ENCODE measurements around the gene RPAP3.

Gene RPAP3

GRCh38 chr12:47717046-47717442, 11.2 kb upstream of the RPAP3 start:
- Mint-ChIP-seq H3K4me3 (no peak overlapping the region), H3K27ac (peak overlapping the region; percentile 79), H3K36me3 (peaks cover 22% of the 10 kb centered on the region), H3K4me1 (peaks cover 46% of the 10 kb centered on the region), H3K27me3 (no peaks in the 10 kb centered on the region), H3K9me3 (no peaks in the 10 kb centered on the region)
- no peak for ATAC-seq

DNA sequence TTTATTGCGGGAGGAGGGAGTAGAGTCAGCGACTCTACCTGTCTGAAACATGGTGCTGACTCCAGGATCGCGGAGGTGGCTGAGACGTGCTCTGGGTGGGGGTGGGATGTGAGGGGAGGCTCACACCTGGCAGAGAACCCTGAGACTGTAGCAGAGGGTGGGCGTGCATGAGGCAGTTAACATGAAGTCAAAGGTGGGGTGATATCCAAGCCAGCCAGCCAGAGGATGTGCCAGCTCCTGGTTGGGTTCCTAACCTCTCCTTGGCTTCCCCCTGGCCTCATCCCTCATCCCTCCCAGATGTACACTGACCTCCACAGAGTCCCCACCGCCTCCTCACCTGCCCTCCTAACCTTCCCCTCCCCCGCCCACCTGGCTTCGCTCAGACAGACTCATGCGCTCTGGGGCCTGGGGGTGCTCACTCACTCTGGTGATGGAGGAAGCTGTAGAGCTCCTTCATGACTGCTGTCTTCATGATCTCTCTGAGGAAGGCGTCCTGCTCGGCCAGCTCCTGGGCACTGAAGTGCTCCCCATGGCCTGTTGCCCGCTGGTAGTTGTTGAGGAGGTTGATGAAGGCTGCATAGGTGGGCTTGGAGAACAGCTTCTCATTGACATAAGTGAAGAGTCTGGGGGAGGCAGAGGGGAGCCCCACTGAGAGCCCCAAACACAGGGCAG, 10.2 kb upstream of the RPAP3 start:
- H3K4me3 Mint-ChIP-seq = no peak overlapping the region
- no peaks in the 10 kb centered on the region for H3K9me3 Mint-ChIP-seq
- ATAC-seq = no peak
- peak overlapping the region; percentile 48 for H3K27ac Mint-ChIP-seq
- peaks cover 12% of the 10 kb centered on the region for H3K36me3 Mint-ChIP-seq
- H3K27me3 Mint-ChIP-seq = no peaks in the 10 kb centered on the region
- H3K4me1 Mint-ChIP-seq = peaks cover 50% of the 10 kb centered on the region

- no peak overlapping the region for H3K4me3 Mint-ChIP-seq
These were observed 9.6 kb upstream of the RPAP3 start for GRCh38 chr12:47715393-47715876.

DNA sequence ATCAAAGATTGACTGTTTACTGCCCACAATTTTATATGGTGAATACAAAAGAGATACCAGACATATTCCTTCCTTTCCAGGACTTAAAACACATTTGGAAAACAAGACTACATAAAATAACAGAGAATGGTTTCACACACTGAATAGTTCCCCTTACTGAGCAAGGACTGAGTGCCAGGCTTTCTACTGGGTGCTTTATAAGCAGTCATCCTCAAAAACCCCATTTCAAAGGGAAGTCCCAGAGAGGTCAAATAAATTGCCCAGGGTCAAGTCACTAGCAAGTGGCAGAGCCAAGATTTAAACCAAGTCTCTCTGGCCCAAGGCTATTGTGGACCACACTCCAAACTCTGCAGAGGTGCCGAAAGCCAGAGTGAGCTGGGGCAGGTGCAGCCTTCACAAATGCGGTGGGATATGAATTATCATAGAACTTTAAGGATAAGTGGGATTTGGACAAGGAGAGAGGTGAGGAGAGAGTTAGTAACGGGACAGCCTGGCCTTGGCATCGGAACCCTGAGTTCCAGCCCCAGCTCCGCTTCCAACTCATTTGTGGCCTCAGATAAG, 9.1 kb upstream of the RPAP3 start:
- H3K27ac Mint-ChIP-seq = peak overlapping the region; percentile 48
- H3K9me3 Mint-ChIP-seq = no peaks in the 10 kb centered on the region
- H3K36me3 Mint-ChIP-seq = peaks cover 7% of the 10 kb centered on the region
- peak; percentile 71 for ATAC-seq
- H3K27me3 Mint-ChIP-seq = no peaks in the 10 kb centered on the region
- H3K4me3 Mint-ChIP-seq = no peak overlapping the region
- peaks cover 61% of the 10 kb centered on the region for H3K4me1 Mint-ChIP-seq

More at GRCh38 chr12:47715393-47715876, 9.6 kb upstream of the RPAP3 start:
- no peaks in the 10 kb centered on the region for H3K27me3 Mint-ChIP-seq
- no peaks in the 10 kb centered on the region for H3K9me3 Mint-ChIP-seq
- ATAC-seq = peak; percentile 90
- peaks cover 8% of the 10 kb centered on the region for H3K36me3 Mint-ChIP-seq
- H3K27ac Mint-ChIP-seq = peak overlapping the region; percentile 48
- peaks cover 55% of the 10 kb centered on the region for H3K4me1 Mint-ChIP-seq

GRCh38 chr12:47712171-47712570, 6.3 kb upstream of the RPAP3 start:
- peak overlapping the region; percentile 50 for H3K27ac Mint-ChIP-seq
- H3K4me3 Mint-ChIP-seq = no peak overlapping the region
- H3K4me1 Mint-ChIP-seq = peaks cover 76% of the 10 kb centered on the region
- no peaks in the 10 kb centered on the region for H3K27me3 Mint-ChIP-seq
- no peak for ATAC-seq
- H3K36me3 Mint-ChIP-seq = no peaks in the 10 kb centered on the region
- no peaks in the 10 kb centered on the region for H3K9me3 Mint-ChIP-seq

DNA sequence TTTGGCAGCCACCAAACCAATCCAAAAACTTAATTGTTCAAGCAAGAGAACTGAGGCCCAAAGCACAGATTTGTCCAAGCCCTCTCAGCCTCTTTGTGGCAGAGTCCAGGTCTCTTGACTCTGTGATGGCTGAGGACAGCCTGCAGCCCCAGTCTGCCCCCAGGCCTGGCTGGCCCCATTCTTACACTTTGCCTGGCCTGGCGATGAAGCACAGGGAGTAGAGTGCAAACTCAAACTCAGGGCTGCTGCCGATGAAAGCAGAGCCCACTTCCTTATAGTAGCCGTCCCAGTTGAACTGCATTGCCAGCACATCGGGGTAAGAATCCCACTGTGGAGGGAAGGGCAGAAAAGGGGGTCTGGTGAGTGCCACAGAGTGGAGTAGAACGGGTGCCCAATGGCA, 5.6 kb upstream of the RPAP3 start:
- peaks cover 81% of the 10 kb centered on the region for H3K4me1 Mint-ChIP-seq
- H3K27me3 Mint-ChIP-seq = no peaks in the 10 kb centered on the region
- peak overlapping the region; percentile 99 for H3K27ac Mint-ChIP-seq
- ATAC-seq = no peak
- no peaks in the 10 kb centered on the region for H3K9me3 Mint-ChIP-seq
- no peak overlapping the region for H3K4me3 Mint-ChIP-seq
- H3K36me3 Mint-ChIP-seq = no peaks in the 10 kb centered on the region

DNA sequence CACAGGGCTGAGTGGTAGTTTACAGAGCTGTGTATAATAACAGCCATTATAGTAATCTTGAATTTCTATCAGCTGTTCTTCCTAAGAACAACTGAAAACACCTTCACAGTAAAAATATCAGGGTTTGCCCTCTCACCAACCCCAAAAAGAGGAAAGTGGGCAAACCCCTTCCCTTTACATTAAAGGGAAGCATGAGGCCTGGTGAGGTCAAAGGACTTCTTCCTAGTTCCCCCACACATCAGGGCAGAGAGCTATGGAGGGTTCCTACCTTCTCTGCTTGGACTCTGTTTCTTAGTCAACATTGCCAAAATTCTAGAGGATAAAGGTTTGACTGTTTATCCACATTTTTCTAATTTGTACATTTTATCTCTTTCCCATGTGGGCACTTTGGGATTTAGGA, 4.4 kb upstream of the RPAP3 start:
- no peaks in the 10 kb centered on the region for H3K27me3 Mint-ChIP-seq
- H3K4me1 Mint-ChIP-seq = peaks cover 74% of the 10 kb centered on the region
- H3K27ac Mint-ChIP-seq = peak overlapping the region; percentile 99

GRCh38 chr12:47709671-47710070, 3.8 kb upstream of the RPAP3 start:
- Mint-ChIP-seq H3K4me1 (peaks cover 74% of the 10 kb centered on the region), H3K36me3 (no peaks in the 10 kb centered on the region), H3K9me3 (no peaks in the 10 kb centered on the region), H3K4me3 (peak overlapping the region; percentile 49), H3K27ac (peak overlapping the region; percentile 99), H3K27me3 (no peaks in the 10 kb centered on the region)
- ATAC-seq = peak; percentile 66

More for the DNA sequence above, 4.4 kb upstream of the RPAP3 start:
- Mint-ChIP-seq H3K4me3 (no peak overlapping the region), H3K9me3 (no peaks in the 10 kb centered on the region), H3K36me3 (no peaks in the 10 kb centered on the region)
- peak; percentile 5 for ATAC-seq

DNA sequence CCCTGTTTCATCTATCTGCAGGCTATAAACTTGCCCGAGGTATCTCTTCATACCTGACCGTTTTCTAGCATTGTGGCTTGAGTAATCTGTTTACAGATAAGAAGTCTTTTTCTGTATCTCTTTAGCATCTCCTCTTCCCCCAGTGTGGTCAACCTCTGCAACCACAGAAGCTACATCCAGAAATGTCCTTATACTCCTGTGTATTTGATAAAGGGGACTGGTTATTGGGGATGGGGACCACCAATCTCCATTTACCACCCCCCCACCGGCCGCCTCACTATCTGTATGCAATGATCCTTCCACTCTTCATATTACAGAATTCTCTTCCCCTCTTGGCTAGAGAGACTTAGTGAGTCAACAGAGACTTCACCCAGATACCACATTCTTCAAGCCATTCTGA, 3.4 kb upstream of the RPAP3 start:
- Mint-ChIP-seq H3K4me1 (peaks cover 73% of the 10 kb centered on the region), H3K9me3 (no peaks in the 10 kb centered on the region), H3K36me3 (peaks cover under 1% of the 10 kb centered on the region), H3K27ac (peak overlapping the region; percentile 99), H3K27me3 (no peaks in the 10 kb centered on the region), H3K4me3 (peak overlapping the region; percentile 49)
- ATAC-seq = no peak

DNA sequence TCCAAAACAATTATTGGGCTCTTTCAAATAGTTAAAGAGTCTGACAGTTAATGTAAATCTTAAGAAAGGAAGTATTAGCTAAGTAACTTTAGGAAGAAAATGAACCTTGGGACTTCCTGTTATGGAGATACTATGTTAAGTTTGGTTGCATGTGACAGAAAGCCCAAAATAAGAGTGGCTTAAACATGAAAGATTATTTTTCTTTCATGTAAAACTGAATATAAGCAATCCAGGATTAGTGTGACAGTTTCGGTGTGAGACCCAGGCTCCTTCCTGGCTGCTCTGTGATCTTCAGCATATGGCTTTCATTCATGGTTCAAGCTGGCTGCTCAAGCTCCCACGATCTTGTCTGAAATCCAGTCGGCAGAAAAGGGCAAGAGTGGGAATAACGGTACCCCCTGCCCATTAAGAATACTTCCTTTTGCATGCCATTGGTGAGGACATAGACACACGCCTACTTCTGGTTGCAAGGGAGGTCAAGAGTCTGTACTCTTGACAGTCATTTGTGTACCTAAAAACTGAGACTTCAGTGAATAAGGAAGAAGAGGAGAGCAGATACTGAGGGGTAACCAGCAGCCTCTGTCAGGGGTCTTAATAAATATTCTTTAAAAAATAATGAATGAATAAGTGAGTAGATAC, 2.2 kb upstream of the RPAP3 start:
- Mint-ChIP-seq H3K4me1 (peaks cover 77% of the 10 kb centered on the region), H3K9me3 (no peaks in the 10 kb centered on the region), H3K27me3 (no peaks in the 10 kb centered on the region), H3K36me3 (peaks cover 11% of the 10 kb centered on the region), H3K4me3 (peak overlapping the region; percentile 41), H3K27ac (peak overlapping the region; percentile 99)
- no peak for ATAC-seq

DNA sequence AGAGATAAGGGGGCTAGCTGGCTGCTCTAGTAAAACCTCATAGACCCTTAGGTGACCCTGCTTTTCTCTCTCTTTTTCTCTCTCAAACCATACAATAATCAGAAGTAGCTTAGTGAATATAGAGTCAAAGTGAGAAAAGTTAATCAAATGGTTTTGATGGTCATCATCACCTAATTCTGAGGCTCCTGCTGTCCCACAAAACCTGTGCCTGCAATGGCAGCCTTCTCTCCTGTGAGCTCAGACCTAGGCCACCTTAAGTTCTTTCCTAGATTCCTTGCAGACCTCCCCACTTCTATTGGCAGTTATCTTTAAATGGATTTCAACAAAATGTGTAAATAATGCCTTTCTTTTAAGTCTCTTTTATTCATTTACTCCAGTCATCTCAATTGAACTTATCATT, 1.5 kb upstream of the RPAP3 start:
- H3K4me3 Mint-ChIP-seq = peak overlapping the region; percentile 34
- H3K4me1 Mint-ChIP-seq = peaks cover 72% of the 10 kb centered on the region
- no peaks in the 10 kb centered on the region for H3K9me3 Mint-ChIP-seq
- peaks cover 11% of the 10 kb centered on the region for H3K36me3 Mint-ChIP-seq
- H3K27me3 Mint-ChIP-seq = no peaks in the 10 kb centered on the region
- ATAC-seq = no peak
- peak overlapping the region; percentile 99 for H3K27ac Mint-ChIP-seq

DNA sequence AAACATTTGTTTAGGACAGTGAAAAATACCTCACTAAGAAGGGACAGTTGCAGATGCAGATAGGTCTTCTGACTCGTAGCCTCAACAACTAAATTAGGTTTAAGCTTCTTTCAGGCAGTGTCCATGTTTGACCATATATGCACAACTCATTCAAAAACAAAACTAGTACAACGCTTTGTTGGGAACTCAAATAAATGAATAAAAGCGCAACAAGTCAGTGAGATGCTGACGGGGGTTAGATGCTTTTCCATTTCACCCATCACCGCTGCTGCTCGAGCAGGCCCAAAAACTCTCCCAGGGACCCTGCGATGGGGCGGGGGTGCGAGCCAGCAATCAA, 633 bp downstream of the RPAP3 start:
- Mint-ChIP-seq H3K27ac (peak overlapping the region; percentile 99), H3K4me1 (peaks cover 63% of the 10 kb centered on the region), H3K36me3 (peaks cover 21% of the 10 kb centered on the region), H3K9me3 (no peaks in the 10 kb centered on the region), H3K4me3 (peak overlapping the region; percentile 98), H3K27me3 (no peaks in the 10 kb centered on the region)
- no peak for ATAC-seq

- H3K36me3 Mint-ChIP-seq = peaks cover 23% of the 10 kb centered on the region
- no peak for ATAC-seq
- peak overlapping the region; percentile 99 for H3K27ac Mint-ChIP-seq
- no peaks in the 10 kb centered on the region for H3K9me3 Mint-ChIP-seq
- no peaks in the 10 kb centered on the region for H3K27me3 Mint-ChIP-seq
- peak overlapping the region; percentile 98 for H3K4me3 Mint-ChIP-seq
- H3K4me1 Mint-ChIP-seq = peaks cover 60% of the 10 kb centered on the region
These were observed 1.1 kb downstream of the RPAP3 start for GRCh38 chr12:47704719-47705118.

DNA sequence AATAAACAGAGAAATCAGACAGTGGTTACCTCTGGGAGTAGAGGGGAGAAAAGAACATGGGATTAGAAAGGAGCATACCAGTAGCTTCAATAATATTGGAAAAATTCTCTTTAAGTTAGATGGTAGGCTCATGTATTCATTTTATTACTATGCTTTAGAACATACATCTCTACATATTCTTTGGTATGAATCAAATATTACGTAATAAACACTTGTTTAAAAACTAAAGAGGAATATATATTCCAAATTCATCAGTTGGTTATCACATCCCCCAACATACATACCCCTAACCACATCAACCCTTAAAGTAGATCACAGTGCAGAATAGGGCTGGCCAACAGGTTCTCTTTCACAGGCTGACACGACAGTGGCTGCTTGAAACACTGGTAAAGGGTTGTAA, 5.6 kb downstream of the RPAP3 start:
- Mint-ChIP-seq H3K4me3 (no peak overlapping the region), H3K9me3 (no peaks in the 10 kb centered on the region), H3K36me3 (peaks cover 43% of the 10 kb centered on the region), H3K4me1 (peaks cover 48% of the 10 kb centered on the region), H3K27ac (no peak overlapping the region), H3K27me3 (no peaks in the 10 kb centered on the region)
- no peak for ATAC-seq

DNA sequence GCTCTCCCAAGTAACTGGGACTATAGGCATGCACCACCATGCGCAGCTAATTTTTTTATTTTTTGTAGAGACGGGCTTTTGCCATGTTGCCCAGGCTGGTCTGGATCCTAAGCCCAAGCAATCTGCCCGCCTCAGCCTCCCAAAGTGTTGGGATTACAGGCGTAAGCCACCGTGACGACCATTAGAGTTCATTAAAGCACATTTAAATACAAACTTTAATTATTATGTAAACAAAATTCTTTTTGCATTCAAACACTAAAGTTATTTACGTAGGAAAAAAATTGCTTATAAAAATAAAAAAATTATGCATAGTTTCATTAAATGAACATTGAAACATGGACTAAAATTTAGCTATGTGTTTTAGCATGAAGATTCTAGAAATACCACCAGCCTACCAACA, 7.2 kb downstream of the RPAP3 start:
- Mint-ChIP-seq H3K36me3 (peaks cover 52% of the 10 kb centered on the region), H3K9me3 (no peaks in the 10 kb centered on the region)

GRCh38 chr12:47698055-47698454, 7.8 kb downstream of the RPAP3 start:
- Mint-ChIP-seq H3K4me3 (no peak overlapping the region), H3K4me1 (peaks cover 37% of the 10 kb centered on the region), H3K9me3 (no peaks in the 10 kb centered on the region), H3K27ac (no peak overlapping the region), H3K36me3 (peaks cover 54% of the 10 kb centered on the region), H3K27me3 (no peaks in the 10 kb centered on the region)
- peak; percentile 68 for ATAC-seq

More for the DNA sequence above, 7.2 kb downstream of the RPAP3 start:
- ATAC-seq = no peak
- Mint-ChIP-seq H3K27ac (no peak overlapping the region), H3K4me1 (peaks cover 39% of the 10 kb centered on the region), H3K4me3 (no peak overlapping the region), H3K27me3 (no peaks in the 10 kb centered on the region)
